GM18526 (cell line): ENCODE results near the gene NINJ1.

Source experiments
- POLR2A ChIP-seq: IDR thresholded peaks from 3 replicates; pipeline ENCODE4 v1.6.1; 2011; ENCODE audit not compliant: insufficient read length; ENCODE audit errors: extremely low read depth

NINJ1 gene

GRCh38 chr9:93168581-93168980, 34.5 kb upstream of the NINJ1 start:
- no peak for TF ChIP-seq POLR2A

DNA sequence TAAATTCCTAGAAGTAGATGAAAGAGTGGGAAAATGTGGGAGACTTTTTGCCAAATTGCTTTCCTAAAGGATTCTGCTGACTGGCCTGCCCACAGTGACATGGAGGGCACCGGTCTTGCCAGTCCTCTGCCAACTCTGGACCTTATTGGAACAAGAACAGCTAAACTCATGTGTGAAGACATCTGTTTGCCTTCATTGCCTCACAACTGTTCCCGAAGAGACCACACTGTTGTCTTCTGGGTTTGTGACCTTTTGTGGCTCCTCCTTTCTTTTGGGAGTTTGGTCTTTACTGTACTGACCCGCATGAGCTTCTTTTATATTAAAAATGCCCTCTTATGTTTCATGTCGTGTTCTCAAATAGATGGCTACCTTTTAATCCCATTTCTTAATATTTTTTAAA, 33.8 kb upstream of the NINJ1 start:
- no peak for TF ChIP-seq POLR2A

DNA sequence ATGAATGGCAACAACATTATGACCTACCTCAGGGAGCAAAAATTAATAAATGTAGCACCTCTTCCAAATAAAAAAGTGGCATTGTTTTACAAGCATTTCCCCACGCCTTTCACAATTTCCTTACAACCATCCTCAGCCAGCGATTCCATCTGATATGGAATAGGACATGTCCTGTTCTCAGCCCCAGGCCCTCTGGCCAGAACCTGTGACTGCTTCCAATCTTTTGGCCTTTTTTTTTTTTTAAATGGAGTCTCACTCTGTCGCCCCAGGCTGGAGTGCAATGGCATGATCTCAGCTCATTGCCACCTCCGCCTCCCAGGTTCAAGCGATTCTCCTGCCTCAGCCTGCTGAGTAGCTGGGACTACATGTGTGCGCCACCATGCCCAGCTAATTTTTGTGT, 33.1 kb upstream of the NINJ1 start:
- TF ChIP-seq POLR2A = no peak

DNA sequence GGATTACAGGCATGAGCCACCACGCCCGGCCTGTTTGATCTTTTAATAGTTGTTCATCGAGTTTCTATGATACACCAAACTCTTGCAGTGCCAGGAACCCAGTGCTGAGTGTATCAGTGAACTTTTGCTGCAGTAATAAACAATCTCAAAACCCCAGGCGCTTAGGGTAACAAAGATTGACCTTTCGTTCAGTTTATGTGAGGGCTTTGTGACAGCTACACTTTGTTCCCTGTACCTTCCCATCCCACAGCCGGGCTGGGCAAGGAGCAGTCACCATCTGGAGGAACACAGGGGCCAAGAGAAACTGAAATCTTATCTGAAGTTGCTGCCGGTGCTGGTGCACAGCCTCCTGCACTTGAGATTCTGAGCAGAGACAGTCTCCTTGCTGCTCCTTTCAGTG, 32.6 kb upstream of the NINJ1 start:
- TF ChIP-seq POLR2A = no peak

DNA sequence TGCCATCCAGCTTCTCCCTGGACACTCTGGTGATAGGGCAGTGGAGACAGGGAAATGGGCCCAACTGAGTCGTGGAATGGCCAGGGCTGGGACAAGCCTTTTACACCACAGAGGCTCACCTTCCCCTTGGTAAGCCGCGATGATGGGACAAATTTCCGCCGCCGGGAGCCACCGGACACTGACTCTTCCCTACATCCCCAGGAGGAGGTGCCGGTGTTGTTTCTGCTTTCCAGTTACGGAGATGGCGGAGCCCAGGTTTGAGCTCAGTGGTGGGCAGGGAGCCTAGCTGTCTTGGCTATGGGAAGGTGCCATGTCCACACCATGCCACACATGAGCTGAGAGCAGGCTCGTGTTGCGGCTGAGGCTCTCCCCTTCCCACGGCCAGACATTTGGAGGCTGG, 30.0 kb upstream of the NINJ1 start:
- no peak for TF ChIP-seq POLR2A

DNA sequence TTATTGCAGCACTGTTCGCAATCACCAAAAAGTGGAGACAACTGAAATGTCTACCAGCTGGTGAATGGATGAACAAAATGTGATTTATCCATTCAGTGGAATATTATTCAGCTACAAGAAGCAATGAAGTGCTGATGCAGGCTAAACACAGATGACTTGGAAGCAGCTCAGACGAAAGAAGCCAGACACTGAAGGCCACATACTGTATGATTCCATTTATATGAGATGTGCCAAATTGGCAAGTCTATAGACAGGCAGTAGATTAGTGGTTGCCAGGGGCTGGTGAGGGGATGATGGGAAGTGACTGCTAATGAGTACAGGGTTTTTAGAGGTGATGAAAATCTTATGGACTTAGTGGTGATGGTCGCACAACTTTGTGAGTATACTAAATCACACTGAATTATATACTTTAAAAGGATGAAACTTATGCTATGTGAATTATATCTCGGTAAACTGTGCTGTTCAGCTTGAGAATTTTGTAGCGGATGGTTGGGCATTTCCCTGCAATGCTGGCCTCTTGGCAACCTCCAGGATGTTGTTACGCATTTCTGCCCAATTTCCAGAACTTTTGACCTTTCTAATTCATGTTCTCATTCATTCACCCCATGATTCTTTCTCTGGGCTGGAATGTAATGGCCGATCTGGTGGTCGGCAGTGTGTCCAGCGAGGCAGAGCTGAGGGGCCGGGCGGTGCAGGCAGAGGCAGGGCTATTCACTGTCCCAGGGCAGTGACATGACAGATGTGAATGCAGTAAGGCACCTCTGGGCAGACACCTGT, 27.9 kb upstream of the NINJ1 start:
- TF ChIP-seq POLR2A = no peak

DNA sequence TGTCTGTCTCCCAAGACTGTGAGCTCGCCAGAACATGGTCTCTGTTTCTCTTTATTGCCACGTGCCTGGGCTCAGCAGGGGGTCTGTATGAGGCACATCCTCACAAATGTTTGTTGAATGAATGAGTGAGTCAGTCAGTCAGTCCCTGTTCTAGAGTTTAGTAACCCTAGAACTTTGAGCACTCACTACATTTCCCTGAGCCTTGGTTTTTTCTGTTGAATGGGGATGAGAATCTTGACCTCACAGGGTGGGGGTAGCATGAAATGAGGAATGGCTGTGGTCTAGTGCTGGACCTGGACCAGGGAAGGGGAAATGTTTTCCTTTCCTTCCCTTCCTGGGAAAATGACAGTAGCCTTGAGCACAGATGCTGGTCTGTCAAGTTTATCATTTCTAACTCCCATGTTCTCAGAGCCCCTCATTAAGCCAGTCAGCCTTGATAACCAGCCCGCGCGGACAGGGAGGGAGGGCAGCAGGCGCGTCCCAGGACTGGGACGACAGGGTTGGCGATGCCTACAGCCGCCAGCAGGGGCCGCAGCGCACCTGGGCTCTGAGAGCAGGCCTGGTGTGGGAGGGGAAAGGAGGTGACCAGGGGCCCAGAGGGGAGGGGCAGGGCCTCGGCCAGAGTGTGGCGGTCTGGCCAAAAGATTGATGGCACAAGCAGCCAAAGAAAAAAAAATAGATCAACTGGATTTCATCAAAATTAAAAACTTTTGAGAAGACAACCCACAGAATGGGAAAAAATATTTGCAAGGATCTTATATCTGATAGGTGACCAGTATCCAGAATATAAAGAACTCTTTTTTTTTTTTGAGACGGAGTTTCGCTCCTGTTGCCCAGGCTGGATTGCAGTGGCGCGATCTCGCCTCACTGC, 25.8 kb upstream of the NINJ1 start:
- TF ChIP-seq POLR2A = no peak

DNA sequence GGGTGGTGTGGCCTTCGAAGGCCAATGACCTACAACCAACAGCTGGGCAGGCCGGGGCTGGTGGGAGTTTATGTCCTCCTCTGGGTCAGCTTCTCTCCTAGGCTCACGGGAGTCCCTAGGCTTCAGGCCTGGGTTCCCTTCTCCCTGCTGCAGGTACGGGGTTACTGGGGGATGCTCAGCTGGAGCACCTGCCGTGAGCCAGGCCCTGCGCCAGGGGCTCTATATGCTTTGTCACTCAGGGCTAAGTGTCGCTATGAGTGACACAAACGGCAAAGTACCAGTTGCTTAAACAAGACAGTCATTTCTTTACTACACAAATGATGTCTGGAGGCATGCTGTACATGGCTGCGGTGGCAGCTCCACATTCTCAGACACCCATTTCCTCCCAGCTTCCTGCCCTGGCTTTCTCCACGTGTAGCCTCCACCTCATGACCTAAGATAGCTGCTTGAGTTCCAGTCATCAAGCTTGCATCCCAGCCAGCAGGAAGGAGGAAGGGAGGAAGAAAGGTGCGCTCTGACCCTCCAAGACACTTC, 22.5 kb upstream of the NINJ1 start:
- TF ChIP-seq POLR2A = no peak

- TF ChIP-seq POLR2A = no peak
Observed at GRCh38 chr9:93155716-93156474, 21.8 kb upstream of the NINJ1 start.

DNA sequence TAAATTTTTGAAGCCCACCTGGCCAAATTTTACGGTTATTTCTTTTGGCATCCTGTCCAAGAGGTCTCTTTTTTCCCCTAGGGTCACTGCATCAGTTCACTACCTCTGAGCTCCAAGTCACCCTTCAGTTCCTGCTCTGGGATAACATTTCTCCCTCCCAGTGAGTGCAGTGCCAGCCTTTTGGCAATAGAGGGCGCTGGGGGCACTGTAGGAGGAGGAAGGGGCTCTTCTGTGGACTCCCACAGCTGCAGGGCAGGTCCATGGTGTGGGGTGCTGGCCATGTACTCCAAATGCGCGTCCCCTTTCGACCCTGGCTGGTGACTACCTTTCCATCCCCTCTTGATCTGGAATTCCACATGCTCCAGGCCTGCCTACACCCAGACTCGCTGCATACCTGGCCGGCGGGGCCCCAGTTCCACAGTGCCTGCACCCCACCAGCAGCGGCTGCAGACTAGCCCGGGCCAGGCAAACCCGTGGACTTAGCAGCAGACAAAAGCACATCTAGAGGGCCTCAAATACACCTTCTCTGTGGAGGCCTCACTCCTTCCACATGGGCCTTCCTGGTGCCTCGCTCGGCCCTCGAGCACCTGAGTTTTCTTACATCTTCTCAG, 20.3 kb upstream of the NINJ1 start:
- no peak for TF ChIP-seq POLR2A

- TF ChIP-seq POLR2A = no peak
Observed at GRCh38 chr9:93151097-93151784, 17.2 kb upstream of the NINJ1 start.

DNA sequence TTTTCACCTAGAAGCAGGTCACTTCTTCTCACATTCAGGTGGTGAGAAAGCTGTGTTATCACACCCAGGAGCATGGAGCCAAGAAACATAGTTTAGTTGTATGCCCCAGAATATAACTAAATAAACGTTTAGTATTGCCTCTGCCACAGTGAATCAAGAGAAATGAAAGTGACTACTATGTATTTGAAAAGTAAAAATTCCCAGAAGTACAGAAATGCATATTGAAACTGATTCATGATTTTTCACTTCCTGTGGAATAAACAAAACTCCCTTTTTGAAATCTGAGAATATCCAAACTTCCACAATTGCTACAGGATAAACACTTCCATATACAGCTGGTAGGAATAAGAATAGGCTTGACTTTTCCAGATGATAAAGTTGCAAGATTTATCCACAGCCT, 15.3 kb upstream of the NINJ1 start:
- TF ChIP-seq POLR2A = no peak

GRCh38 chr9:93148721-93149120, 14.7 kb upstream of the NINJ1 start:
- TF ChIP-seq POLR2A = no peak

DNA sequence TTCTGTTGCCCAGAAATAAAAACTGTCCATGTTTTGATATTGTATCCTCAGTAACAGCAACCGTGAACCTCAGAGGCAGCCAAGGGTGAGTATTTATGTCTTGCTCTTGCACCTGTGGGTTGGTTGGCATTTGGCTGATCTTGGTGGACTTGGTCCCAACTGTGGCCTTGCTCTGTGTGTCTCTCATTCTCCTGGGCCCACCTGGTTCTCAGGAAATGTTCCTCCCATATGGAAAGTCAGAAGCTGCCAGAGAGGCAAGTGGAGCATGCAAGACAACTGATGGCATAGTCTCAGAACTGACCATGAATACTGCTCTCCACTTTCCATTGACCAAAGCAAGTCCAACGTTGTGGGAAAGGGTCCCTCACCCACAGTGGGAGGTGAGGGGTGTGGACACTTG, 13.6 kb upstream of the NINJ1 start:
- no peak for TF ChIP-seq POLR2A
